HEK293 (cell line): ENCODE measurements around the gene AGPAT1.

Source experiments
- CTCF ChIA-PET: fragments of 350-600 bp; formaldehyde crosslinking; extraction: SDS; loops from one replicate; lab custom pipeline; 2021; ENCODE audit warnings: antibody characterized with exemption; lab: Yijun Ruan, JAX
- POLR2A ChIA-PET: fragments of 300-600 bp; formaldehyde crosslinking; extraction: SDS; loops from one replicate; lab custom pipeline; 2020; ENCODE audit warnings: antibody characterized with exemption, inconsistent platforms; lab: Yijun Ruan, JAX
- H3K27ac ChIP-seq: fragments of 200-500 bp; sonication (Bioruptor generic); 2 replicates; pipeline ENCODE4 v1.5.1; 2014; ENCODE audit warnings: low read depth, low read length, control low read depth, inconsistent platforms; ENCODE audit errors: extremely low read depth
- H3K36me3 ChIP-seq, 2 experiments: fragments of 200-500 bp in 1 of 2; sonication (Bioruptor generic) in 1 of 2; 1 replicate in 1 of 2; 2 replicates in 1 of 2; pipeline ENCODE4 v1.5.1; 2014 to 2017; ENCODE audit warnings: inconsistent platforms in 2 of 2, low read length in 2 of 2; ENCODE audit not compliant: control insufficient read depth in 2 of 2, insufficient read depth in 1 of 2
- H3K4me1 ChIP-seq: fragments of 200-500 bp; sonication (Bioruptor generic); 2 replicates; pipeline ENCODE4 v1.5.1; 2014; ENCODE audit warnings: mild to moderate bottlenecking, low read length, inconsistent platforms; ENCODE audit not compliant: control insufficient read depth, insufficient read depth
- H3K4me3 ChIP-seq: 2 replicates; pipeline ENCODE4 v1.5.1; 2011; ENCODE audit warnings: low read depth, mild to moderate bottlenecking, control low read depth, low read length, moderate library complexity
- H3K9me3 ChIP-seq: fragments of 200-500 bp; sonication (Bioruptor generic); 2 replicates; pipeline ENCODE4 v1.5.1; 2014; ENCODE audit warnings: low read depth, low read length, inconsistent platforms; ENCODE audit not compliant: control insufficient read depth, insufficient read depth
- HOXC10 ChIP-seq: sonication (generic); formaldehyde crosslinking; IDR thresholded peaks from 2 replicates; pipeline ENCODE4 v1.8.1; 2023; ENCODE audit warnings: mild to moderate bottlenecking, missing genetic modification reagents
- KLF9 ChIP-seq: fragments of 450-650 bp; formaldehyde crosslinking; IDR thresholded peaks from 2 replicates; pipeline ENCODE4 v1.5.1; 2016; ENCODE audit warnings: missing biosample characterization, missing genetic modification characterization, low read depth
- SCRT2 ChIP-seq: fragments of 450-650 bp; formaldehyde crosslinking; IDR thresholded peaks from 2 replicates; pipeline ENCODE4 v1.5.1; 2016; ENCODE audit warnings: missing biosample characterization, missing genetic modification characterization
- SETDB1 ChIP-seq: IDR thresholded peaks from one replicate; pipeline ENCODE4 v1.6.1; 2017; ENCODE audit warnings: mild to moderate bottlenecking, low read length, moderate library complexity, mixed read lengths; ENCODE audit not compliant: insufficient read length
- SP2 ChIP-seq: fragments of 450-650 bp; formaldehyde crosslinking; IDR thresholded peaks from 2 replicates; pipeline ENCODE4 v1.5.1; 2016; ENCODE audit warnings: missing biosample characterization, missing genetic modification characterization
- TSHZ1 ChIP-seq: fragments of 450-650 bp; formaldehyde crosslinking; IDR thresholded peaks from 2 replicates; pipeline ENCODE4 v1.5.1; 2016; ENCODE audit warnings: missing biosample characterization, missing genetic modification characterization, borderline replicate concordance
- WT1 ChIP-seq: fragments of 450-650 bp; formaldehyde crosslinking; IDR thresholded peaks from 2 replicates; pipeline ENCODE4 v1.5.1; 2016; ENCODE audit warnings: missing biosample characterization, missing genetic modification characterization
- ZBTB17 ChIP-seq: fragments of 450-650 bp; formaldehyde crosslinking; IDR thresholded peaks from 2 replicates; pipeline ENCODE4 v1.5.1; 2016; ENCODE audit warnings: missing biosample characterization, missing genetic modification characterization
- ZBTB8A ChIP-seq: fragments of 450-650 bp; formaldehyde crosslinking; IDR thresholded peaks from 2 replicates; pipeline ENCODE4 v1.5.1; 2016; ENCODE audit warnings: missing biosample characterization, missing genetic modification characterization
- ZNF114 ChIP-seq: fragments of 450-650 bp; formaldehyde crosslinking; IDR thresholded peaks from 2 replicates; pipeline ENCODE4 v1.5.0; 2017; ENCODE audit warnings: missing biosample characterization, missing genetic modification characterization
- ZNF146 ChIP-seq: fragments of 450-650 bp; formaldehyde crosslinking; IDR thresholded peaks from 2 replicates; pipeline ENCODE4 v1.5.1; 2016; ENCODE audit warnings: missing biosample characterization, missing genetic modification characterization
- ZNF155 ChIP-seq: fragments of 450-650 bp; formaldehyde crosslinking; IDR thresholded peaks from 2 replicates; pipeline ENCODE4 v1.5.1; 2016; ENCODE audit warnings: missing biosample characterization, missing genetic modification characterization
- ZNF169 ChIP-seq: fragments of 450-650 bp; formaldehyde crosslinking; IDR thresholded peaks from 2 replicates; pipeline ENCODE4 v1.5.1; 2016; ENCODE audit warnings: missing biosample characterization, missing genetic modification characterization
- ZNF23 ChIP-seq: fragments of 450-650 bp; formaldehyde crosslinking; IDR thresholded peaks from 2 replicates; pipeline ENCODE4 v1.5.1; 2016; ENCODE audit warnings: missing biosample characterization, missing genetic modification characterization, borderline replicate concordance
- ZNF24 ChIP-seq: fragments of 450-650 bp; formaldehyde crosslinking; IDR thresholded peaks from 2 replicates; pipeline ENCODE4 v1.5.1; 2016; ENCODE audit warnings: missing biosample characterization, missing genetic modification characterization
- ZNF366 ChIP-seq: fragments of 450-650 bp; formaldehyde crosslinking; conservative IDR thresholded peaks from 2 replicates; pipeline ENCODE4 v1.5.1; 2016; ENCODE audit warnings: missing biosample characterization, missing genetic modification characterization
- ZNF510 ChIP-seq: fragments of 450-650 bp; formaldehyde crosslinking; IDR thresholded peaks from 2 replicates; pipeline ENCODE4 v1.5.1; 2018; ENCODE audit warnings: mild to moderate bottlenecking, missing genetic modification characterization, missing biosample characterization; ENCODE audit not compliant: insufficient replicate concordance
- ZNF544 ChIP-seq: fragments of 450-650 bp; formaldehyde crosslinking; IDR thresholded peaks from 2 replicates; pipeline ENCODE4 v1.5.0; 2017; ENCODE audit warnings: missing biosample characterization, missing genetic modification characterization
- ZNF560 ChIP-seq: fragments of 450-650 bp; formaldehyde crosslinking; IDR thresholded peaks from 2 replicates; pipeline ENCODE4 v1.5.1; 2017; ENCODE audit warnings: missing biosample characterization, missing genetic modification characterization, borderline replicate concordance
- ZNF830 ChIP-seq: fragments of 450-650 bp; IDR thresholded peaks from 2 replicates; pipeline ENCODE4 v1.5.0; 2018; ENCODE audit warnings: missing biosample characterization, missing genetic modification characterization, low read depth, mild to moderate bottlenecking, moderate library complexity
- ZSCAN23 ChIP-seq: fragments of 450-650 bp; formaldehyde crosslinking; IDR thresholded peaks from 2 replicates; pipeline ENCODE4 v1.5.1; 2016; ENCODE audit warnings: missing biosample characterization, missing genetic modification characterization
- TF ChIP-seq, protein P1 (sequence below): fragments of 450-650 bp; IDR thresholded peaks from 2 replicates; pipeline ENCODE4 v1.5.1; 2018; ENCODE audit warnings: missing biosample characterization, missing genetic modification characterization
- TF ChIP-seq, protein P2 (sequence below): fragments of 450-650 bp; formaldehyde crosslinking; IDR thresholded peaks from 2 replicates; pipeline ENCODE4 v1.5.1; 2017; ENCODE audit warnings: missing biosample characterization, missing genetic modification characterization

AGPAT1 gene

DNA sequence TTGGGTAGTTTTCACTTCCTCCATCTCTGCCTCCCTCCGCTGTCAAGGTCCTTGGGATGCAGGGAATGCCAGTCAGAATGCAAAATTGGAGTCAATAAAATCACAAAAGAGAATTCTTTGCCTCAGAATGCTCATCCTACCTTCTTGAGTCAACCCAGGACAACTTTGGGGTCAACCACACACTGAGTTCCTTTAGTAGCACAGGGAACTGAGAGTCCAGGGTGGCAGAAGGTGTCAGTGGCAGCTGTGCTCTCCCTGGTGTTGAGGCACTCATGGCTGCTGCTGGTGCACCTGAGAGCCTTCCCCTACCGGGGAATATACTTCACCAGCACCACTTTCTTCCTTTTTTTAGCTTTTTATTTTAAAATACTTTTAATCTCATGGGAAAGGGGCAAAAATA lies 48.8 kb upstream of the AGPAT1 start (continued):
- TF ChIP-seq ZNF560 (tag by site-specific recombination) (no peak), ZNF366 (tag by site-specific recombination) (no peak), KLF9 (tag by site-specific recombination) (no peak), ZBTB17 (no peak), SETDB1 (no peak), ZNF114 (no peak), ZNF146 (tag by site-specific recombination) (no peak), HOXC10 (CRISPR knock-in tag) (no peak), SP2 (tag by site-specific recombination) (no peak)

- TF ChIP-seq, protein P1, sequence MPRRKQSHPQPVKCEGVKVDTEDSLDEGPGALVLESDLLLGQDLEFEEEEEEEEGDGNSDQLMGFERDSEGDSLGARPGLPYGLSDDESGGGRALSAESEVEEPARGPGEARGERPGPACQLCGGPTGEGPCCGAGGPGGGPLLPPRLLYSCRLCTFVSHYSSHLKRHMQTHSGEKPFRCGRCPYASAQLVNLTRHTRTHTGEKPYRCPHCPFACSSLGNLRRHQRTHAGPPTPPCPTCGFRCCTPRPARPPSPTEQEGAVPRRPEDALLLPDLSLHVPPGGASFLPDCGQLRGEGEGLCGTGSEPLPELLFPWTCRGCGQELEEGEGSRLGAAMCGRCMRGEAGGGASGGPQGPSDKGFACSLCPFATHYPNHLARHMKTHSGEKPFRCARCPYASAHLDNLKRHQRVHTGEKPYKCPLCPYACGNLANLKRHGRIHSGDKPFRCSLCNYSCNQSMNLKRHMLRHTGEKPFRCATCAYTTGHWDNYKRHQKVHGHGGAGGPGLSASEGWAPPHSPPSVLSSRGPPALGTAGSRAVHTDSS (tag by site-specific recombination) = no peak
- TF ChIP-seq ZNF155 (tag by site-specific recombination) (no peak), WT1 (tag by site-specific recombination) (no peak), SCRT2 (tag by site-specific recombination) (no peak), ZNF24 (tag by site-specific recombination) (no peak), ZNF169 (tag by site-specific recombination) (no peak), ZSCAN23 (tag by site-specific recombination) (no peak), ZNF510 (tag by site-specific recombination) (no peak), ZNF544 (tag by site-specific recombination) (no peak), TSHZ1 (tag by site-specific recombination) (no peak), ZNF366 (tag by site-specific recombination) (no peak), ZBTB8A (tag by site-specific recombination) (no peak), SETDB1 (no peak), ZNF23 (tag by site-specific recombination) (no peak), ZNF830 (tag by site-specific recombination) (no peak)
- TF ChIP-seq, protein P2, sequence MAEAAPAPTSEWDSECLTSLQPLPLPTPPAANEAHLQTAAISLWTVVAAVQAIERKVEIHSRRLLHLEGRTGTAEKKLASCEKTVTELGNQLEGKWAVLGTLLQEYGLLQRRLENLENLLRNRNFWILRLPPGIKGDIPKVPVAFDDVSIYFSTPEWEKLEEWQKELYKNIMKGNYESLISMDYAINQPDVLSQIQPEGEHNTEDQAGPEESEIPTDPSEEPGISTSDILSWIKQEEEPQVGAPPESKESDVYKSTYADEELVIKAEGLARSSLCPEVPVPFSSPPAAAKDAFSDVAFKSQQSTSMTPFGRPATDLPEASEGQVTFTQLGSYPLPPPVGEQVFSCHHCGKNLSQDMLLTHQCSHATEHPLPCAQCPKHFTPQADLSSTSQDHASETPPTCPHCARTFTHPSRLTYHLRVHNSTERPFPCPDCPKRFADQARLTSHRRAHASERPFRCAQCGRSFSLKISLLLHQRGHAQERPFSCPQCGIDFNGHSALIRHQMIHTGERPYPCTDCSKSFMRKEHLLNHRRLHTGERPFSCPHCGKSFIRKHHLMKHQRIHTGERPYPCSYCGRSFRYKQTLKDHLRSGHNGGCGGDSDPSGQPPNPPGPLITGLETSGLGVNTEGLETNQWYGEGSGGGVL (tag by site-specific recombination) = no peak
- TF ChIP-seq, all 188 proteins: peak for 0
- ChIA-PET POLR2A (no interaction called here), CTCF (interaction anchor here (0.6 kb wide), 1 partner anchor 30 kb away, joined by 3 read pairs; no protein-coding TSS in a partner anchor)
- no peaks in the 10 kb centered on the region for H3K9me3 ChIP-seq
- no peak within 1 kb of the TSS for H3K4me3 ChIP-seq
- H3K36me3 ChIP-seq = no peaks in the 10 kb centered on the region
- H3K27ac ChIP-seq = no peak within 1 kb of the TSS
- no peaks in the 10 kb centered on the region for H3K4me1 ChIP-seq
Measured at GRCh38 chr6:32223258-32224235, 47.7 kb upstream of the AGPAT1 start, which contains the start of gene NOTCH4. NOTCH4 (minus strand) TSS chr6:32224067; CDS start chr6:32223928, 139 bp downstream.
